GM18873 (cell line): ENCODE results near the gene RSPO3.
"Not testable (repeated sequence)": the region's sequence is repeated elsewhere in the genome, so short reads cannot be mapped to it uniquely, and the experiment has no call there.

Source experiments
- ATAC-seq: cut with Tn5 transposase; IDR thresholded peaks from one replicate; pipeline ENCODE4 v1.9.1; 2021; ENCODE audit warnings: mild to moderate bottlenecking, moderate library complexity, moderate number of reproducible peaks; ENCODE audit not compliant: unreplicated experiment, low FRiP score

The RSPO3 gene

GRCh38 chr6:127199470-127199869 lies 81.0 kb downstream of the RSPO3 start:
- ATAC-seq = no peak

DNA sequence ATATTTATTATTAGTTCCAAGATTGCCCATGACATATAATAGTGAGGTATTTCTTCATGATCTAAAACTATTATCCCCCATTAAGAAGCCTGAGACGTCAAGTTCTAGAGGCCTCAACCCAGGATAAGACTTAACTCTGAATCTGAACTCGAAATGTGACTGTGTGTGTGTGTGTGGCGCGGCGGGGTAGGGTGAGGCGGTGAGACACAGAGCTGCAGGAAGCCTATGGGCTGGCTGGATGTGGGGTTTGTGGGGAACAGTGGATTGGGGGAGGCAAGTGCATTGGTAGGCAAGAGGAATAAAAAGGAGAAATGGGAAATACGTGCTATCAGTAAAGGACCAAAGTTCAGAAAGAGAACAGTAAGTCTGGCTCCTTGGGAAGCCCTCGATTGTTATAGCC lies 81.6 kb downstream of the RSPO3 start:
- ATAC-seq = no peak

GRCh38 chr6:127201321-127201720 lies 82.8 kb downstream of the RSPO3 start:
- ATAC-seq = no peak

DNA sequence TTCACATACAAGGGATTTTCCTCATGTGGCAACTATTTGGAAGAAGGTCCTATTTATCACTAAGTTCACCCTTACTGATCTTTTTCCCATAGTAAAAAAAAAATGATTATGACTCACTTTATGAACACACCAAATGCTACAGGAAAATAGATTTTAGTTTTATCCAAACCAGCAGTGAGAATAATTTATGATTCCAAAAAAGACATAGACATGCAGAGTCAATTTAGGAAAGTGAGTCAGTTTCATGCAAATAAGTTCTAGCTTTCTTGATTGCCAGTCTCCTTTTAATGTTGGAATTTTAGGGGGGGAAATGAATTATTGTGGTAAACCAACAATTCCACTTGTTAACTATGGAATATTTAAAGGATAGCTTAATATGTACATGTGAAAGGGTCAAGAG lies 84.2 kb downstream of the RSPO3 start:
- no peak for ATAC-seq

- ATAC-seq = no peak
Observed at GRCh38 chr6:127204281-127204680, 85.8 kb downstream of the RSPO3 start.

DNA sequence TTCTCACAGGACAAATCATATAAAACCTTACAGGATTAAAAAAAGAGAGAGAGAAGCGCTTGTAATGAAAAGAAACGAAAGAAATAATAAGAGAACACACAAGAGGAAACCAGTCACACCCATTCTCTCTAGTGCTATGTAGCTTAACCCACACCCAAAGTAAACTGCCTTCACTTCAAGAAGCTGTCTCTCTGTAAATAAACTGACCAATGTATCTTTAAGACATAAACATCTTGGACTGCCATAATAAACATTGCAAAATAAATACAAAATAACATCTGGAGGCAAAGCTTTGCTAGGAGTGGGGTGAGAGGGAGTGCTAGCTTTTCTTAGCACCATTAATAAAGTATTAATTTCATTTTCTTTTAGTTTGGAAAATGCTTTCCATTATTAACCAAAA lies 86.6 kb downstream of the RSPO3 start:
- ATAC-seq = no peak

- no peak for ATAC-seq
Observed at GRCh38 chr6:127206531-127207095, 88.1 kb downstream of the RSPO3 start.

- ATAC-seq = no peak
Observed at GRCh38 chr6:127207591-127208120, 89.2 kb downstream of the RSPO3 start.

GRCh38 chr6:127210725-127211124 lies 92.3 kb downstream of the RSPO3 start:
- ATAC-seq = no peak

DNA sequence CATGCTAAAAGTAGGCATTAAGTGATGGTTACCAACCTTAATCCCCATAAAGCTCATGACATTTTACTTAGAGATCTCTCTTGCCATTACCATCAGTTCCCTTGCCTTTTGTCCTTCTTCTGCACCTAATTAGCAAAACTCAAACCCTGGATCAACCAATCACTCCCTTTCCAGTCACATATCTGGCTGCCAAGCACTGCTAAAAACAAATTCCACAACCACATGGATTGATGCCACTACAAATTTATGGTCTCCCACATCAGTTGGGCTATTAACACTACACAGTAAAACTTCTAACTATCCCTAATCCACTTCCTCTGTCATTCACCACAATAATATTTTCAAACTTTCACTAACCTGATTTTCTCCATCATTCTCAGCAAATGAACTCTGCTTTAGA lies 93.9 kb downstream of the RSPO3 start:
- ATAC-seq = no peak

DNA sequence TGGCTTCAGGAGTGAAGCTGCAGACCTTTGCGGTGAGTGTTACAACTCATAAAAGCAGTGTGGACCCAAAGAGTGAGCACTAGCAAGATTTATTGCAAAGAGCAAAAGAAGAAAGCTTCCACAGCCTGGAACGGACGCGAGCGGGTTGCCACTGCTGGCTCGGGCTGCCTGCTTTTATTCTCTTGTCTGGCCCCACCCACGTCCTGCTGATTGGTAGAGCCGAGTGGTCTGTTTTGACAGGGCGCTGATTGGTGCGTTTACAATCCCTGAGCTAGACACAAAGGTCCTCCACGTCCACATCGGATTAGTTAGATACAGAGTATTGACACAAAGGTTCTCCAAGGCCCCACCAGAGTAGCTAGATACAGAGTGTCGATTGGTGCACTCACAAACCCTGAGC lies 95.6 kb downstream of the RSPO3 start:
- not testable (repeated sequence) for ATAC-seq

GRCh38 chr6:127214531-127214930 lies 96.1 kb downstream of the RSPO3 start:
- ATAC-seq = not testable (repeated sequence)

GRCh38 chr6:127215931-127216330 lies 97.5 kb downstream of the RSPO3 start:
- ATAC-seq = no peak

DNA sequence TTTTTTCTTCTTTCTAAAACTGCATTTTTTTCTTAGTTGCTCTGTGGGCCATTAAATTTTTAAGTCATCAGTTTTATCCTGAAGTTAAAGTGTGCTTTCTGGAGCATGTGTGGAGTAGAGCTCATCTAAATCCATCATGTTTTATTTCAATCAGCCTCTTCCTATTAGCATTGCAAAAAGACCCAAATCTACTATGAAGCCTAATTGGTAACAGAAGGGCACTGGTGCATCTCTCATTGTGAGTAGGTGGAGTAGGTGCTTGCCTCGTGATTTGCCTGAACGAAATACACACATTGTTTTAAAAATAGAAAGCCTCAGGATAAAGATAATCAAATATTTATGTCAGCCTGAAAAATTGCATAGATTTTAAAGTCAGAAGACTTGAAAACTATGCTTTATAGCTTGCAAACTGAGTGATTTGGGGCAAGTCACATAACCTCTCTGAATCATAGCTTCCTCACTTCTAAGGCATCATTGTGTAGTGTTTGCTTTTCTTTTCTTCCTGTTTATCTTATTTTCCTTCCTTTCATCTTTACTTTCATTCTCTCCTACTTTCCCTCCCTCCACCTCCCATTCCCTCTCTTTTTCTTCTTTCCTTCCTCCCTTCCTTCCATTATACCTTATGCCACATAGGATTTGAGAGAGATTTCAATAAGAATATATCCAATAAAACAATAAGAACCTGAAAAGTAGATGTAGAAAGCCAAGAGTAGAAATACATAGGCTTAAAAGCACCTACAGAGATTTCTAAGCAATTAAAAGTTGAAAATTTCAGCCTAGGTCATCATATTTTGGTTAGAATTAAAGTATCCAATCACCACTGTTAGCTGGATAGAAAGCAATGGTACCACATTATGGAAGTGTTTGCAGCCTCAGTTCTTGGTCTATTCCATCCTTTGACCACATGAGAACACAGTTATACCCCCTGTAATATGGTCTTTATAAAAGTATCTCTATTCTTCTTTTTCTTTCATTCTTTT lies 98.6 kb downstream of the RSPO3 start:
- no peak for ATAC-seq

- no peak for ATAC-seq
Observed at GRCh38 chr6:127219869-127220268, 101.4 kb downstream of the RSPO3 start.

DNA sequence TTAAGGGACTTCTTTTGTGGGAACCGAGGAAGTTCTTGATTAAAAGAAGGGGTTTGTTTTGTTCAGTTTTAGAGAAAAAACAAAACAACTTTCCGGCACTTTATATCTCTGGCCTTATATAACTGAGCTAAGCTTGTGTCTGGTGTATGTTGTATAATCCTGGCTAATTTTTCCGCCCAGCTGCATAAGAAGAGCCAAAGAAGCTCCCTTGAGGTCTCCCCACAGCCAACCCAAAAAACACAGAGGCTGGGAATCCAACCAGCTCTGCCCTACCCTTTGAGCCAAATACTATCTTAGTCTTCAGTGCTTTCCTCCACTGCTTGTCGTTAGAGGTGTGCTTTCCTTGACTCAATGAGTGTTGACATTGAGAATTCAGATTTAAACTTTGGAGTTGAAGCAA lies 102.7 kb downstream of the RSPO3 start:
- ATAC-seq = no peak

- ATAC-seq = no peak
Observed at GRCh38 chr6:127222418-127222817, 103.9 kb downstream of the RSPO3 start.

GRCh38 chr6:127225497-127225896 lies 107.0 kb downstream of the RSPO3 start:
- no peak for ATAC-seq

DNA sequence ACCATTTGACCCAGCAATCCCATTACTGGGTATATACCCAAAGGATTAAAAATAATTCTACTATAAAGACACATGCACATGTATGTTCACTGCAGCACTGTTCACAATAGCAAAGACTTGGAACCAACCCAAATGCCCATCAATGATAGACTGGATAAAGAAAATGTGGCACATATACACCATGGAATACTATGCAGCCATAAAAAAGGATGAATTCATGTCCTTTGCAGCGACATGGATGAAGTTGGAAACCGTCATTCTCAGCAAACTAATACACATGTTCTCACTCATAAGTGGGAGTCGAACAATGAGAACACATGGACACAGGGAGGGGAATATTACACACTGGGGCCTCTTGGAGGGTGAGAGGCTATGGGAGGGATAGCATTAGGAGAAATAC lies 115.3 kb downstream of the RSPO3 start:
- not testable (repeated sequence) for ATAC-seq

DNA sequence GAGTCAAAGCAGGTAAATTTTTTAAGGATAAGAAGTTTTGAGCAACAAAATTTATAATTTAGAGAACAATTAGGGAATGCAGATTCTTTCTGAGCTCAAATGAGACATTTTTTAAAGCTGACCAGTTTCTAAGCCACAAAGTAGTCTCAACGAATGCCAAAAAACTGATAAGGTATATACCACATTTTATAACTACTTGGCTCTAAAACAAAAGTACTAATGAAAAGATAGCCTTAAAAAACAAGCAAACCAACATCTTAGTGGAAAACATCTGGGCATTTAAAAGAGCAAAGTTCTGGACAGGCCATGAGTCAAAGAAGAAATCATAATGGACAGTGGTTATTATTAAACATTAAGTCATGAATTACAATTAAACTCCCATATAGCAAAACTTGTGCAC lies 125.0 kb downstream of the RSPO3 start:
- no peak for ATAC-seq
